Neural cell (in vitro differentiated cells): ENCODE results near the gene SIM1.

Experiments used
- EP300 ChIP-seq: fragments of 450-650 bp; conservative IDR thresholded peaks from 2 replicates; pipeline ENCODE4 v1.6.1; 2014; ENCODE audit warnings: antibody characterized with exemption, mild to moderate bottlenecking, moderate library complexity; ENCODE audit not compliant: poor library complexity, severe bottlenecking
- EZH2 ChIP-seq: fragments of 200-600, 300-800 bp; shearing (Covaris generic), sonication (generic); IDR thresholded peaks from 2 replicates; pipeline ENCODE4 v1.6.1; 2014; ENCODE audit warnings: antibody characterized with exemption, low read length, borderline replicate concordance, mild to moderate bottlenecking; ENCODE audit not compliant: insufficient read depth, poor library complexity, severe bottlenecking
- MXI1 ChIP-seq: fragments of 450-650 bp; conservative IDR thresholded peaks from 2 replicates; pipeline ENCODE4 v1.6.1; 2014; ENCODE audit warnings: antibody characterized with exemption, mild to moderate bottlenecking; ENCODE audit not compliant: poor library complexity, severe bottlenecking
- POLR2AphosphoS5 ChIP-seq: IDR thresholded peaks from 2 replicates; pipeline ENCODE4 v1.6.1; 2012
- RAD21 ChIP-seq: fragments of 450-650 bp; conservative IDR thresholded peaks from 2 replicates; pipeline ENCODE4 v1.6.1; 2014; ENCODE audit warnings: antibody characterized with exemption, mild to moderate bottlenecking, moderate library complexity
- SMC3 ChIP-seq: fragments of 450-650 bp; conservative IDR thresholded peaks from 2 replicates; pipeline ENCODE4 v1.6.1; 2014; ENCODE audit warnings: antibody characterized with exemption, mild to moderate bottlenecking, moderate library complexity; ENCODE audit not compliant: poor library complexity
- TAF1 ChIP-seq: IDR thresholded peaks from 2 replicates; pipeline ENCODE4 v1.6.1; 2012; ENCODE audit warnings: low read depth
- TF ChIP-seq, protein P1 (sequence below): fragments of 450-650 bp; IDR thresholded peaks from 2 replicates; pipeline ENCODE4 v1.5.1; 2014; ENCODE audit warnings: antibody characterized with exemption, mild to moderate bottlenecking, moderate library complexity; ENCODE audit not compliant: poor library complexity, severe bottlenecking

- TF ChIP-seq, protein P1, sequence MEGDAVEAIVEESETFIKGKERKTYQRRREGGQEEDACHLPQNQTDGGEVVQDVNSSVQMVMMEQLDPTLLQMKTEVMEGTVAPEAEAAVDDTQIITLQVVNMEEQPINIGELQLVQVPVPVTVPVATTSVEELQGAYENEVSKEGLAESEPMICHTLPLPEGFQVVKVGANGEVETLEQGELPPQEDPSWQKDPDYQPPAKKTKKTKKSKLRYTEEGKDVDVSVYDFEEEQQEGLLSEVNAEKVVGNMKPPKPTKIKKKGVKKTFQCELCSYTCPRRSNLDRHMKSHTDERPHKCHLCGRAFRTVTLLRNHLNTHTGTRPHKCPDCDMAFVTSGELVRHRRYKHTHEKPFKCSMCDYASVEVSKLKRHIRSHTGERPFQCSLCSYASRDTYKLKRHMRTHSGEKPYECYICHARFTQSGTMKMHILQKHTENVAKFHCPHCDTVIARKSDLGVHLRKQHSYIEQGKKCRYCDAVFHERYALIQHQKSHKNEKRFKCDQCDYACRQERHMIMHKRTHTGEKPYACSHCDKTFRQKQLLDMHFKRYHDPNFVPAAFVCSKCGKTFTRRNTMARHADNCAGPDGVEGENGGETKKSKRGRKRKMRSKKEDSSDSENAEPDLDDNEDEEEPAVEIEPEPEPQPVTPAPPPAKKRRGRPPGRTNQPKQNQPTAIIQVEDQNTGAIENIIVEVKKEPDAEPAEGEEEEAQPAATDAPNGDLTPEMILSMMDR = no peak
- TF ChIP-seq POLR2AphosphoS5 (no peak), EZH2 (no peak), EP300 (no peak), MXI1 (no peak), SMC3 (no peak), TAF1 (no peak), RAD21 (no peak)
Observed at GRCh38 chr6:100343316-100344077, 121.2 kb downstream of the SIM1 start.
